Upper lobe of left lung (tissue), 6 donors: ENCODE results near the gene TMEM79. TPM values are rescaled to one million over a fixed set of nuclear protein-coding genes. Genes with fewer than 3 reads are reported as not detected.

Experiments used
- ATAC-seq, 2 donors: fragments of 200-7000 bp; cut with Tn5 transposase; one replicate each; pipeline ENCODE4 v1.9.1; 2022; ENCODE audit warnings: mild to moderate bottlenecking in 2 of 2, moderate library complexity in 2 of 2; ENCODE audit not compliant: low FRiP score in 2 of 2
- DNase-seq, 2 donors: peaks; one replicate each; pipeline ENCODE4 v3.0.0-alpha.2; 2019 to 2020
- H3K27ac ChIP-seq, 4 donors: fragments of 200-600 bp; sonication (generic); one replicate each; pipeline ENCODE4 v1.5.1; 2016 to 2019
- H3K27me3 ChIP-seq, 4 donors: fragments of 200-600 bp; sonication (generic); one replicate each; pipeline ENCODE4 v1.5.1; 2017 to 2019
- H3K36me3 ChIP-seq, 4 donors: fragments of 200-600 bp; sonication (generic); one replicate each; pipeline ENCODE4 v1.5.1; 2016 to 2019
- H3K4me1 ChIP-seq, 4 donors: fragments of 200-600 bp; sonication (generic); one replicate each; pipeline ENCODE4 v1.5.1; 2018 to 2019
- H3K4me3 ChIP-seq, 4 donors: fragments of 200-600 bp; sonication (generic); one replicate each; pipeline ENCODE4 v1.5.1; 2017 to 2019; ENCODE audit warnings: mild to moderate bottlenecking in 2 of 4, moderate library complexity in 1 of 4
- H3K9me3 ChIP-seq, 4 donors: fragments of 200-600 bp; sonication (generic); one replicate each; pipeline ENCODE4 v1.5.1; 2018 to 2019
- CTCF ChIP-seq, 6 experiments: fragments of 450-650 bp in 4 of 6; fragments of 200-600 bp in 2 of 6; sonication (generic) in 2 of 6; IDR thresholded peaks; one replicate each; pipeline ENCODE4 v1.5.1; 2016 to 2019; ENCODE audit warnings: antibody characterized with exemption in 6 of 6
- EP300 ChIP-seq, 4 donors: sonication (generic); formaldehyde crosslinking; IDR thresholded peaks; one replicate each; pipeline ENCODE4 v1.5.1; 2017; ENCODE audit warnings: antibody characterized with exemption in 4 of 4, control low read depth in 2 of 4
- POLR2A ChIP-seq, 4 donors: fragments of 450-650 bp; IDR thresholded peaks; one replicate each; pipeline ENCODE4 v1.5.1; 2016 to 2017; ENCODE audit warnings: antibody characterized with exemption in 4 of 4, mild to moderate bottlenecking in 2 of 4
- POLR2AphosphoS5 ChIP-seq, 2 donors: sonication (generic); formaldehyde crosslinking; IDR thresholded peaks; one replicate each; pipeline ENCODE4 v1.5.1; 2017; ENCODE audit warnings: antibody characterized with exemption in 2 of 2
- WGBS, 2 donors: methylation state at CpG; one replicate each; pipeline ENCODE4 v1.1.5; 2017 to 2018; 5-methylcytosine and 5-hydroxymethylcytosine counted together
- total RNA-seq, 6 donors: library from RNA; depleted of rRNA in 4 of 6; stranded (reverse); fragments of >200 nt in 4 of 6; gene quantifications; one replicate each; pipeline versions ENCODE4 v1.1.0 to v1.2.1, GENCODE V29; 2016 to 2021
- donor health status: DM: no; HTN: no; CAD: no; lungs with moderate emphysema.
- donor health status: DM: no; HTN: yes; CAD: no; lungs with severe emphysema.

Gene TMEM79
- total RNA-seq, 6 donors from 2014 or later = 1.3 to 10.5 (median 3.1) TPM

- Histone ChIP-seq H3K27me3 (no peaks in the 10 kb centered on the region), H3K36me3 (peaks cover 49 to 98% (median 86%) of the 10 kb centered on the region in 4 donors), H3K9me3 (no peaks in the 10 kb centered on the region), H3K4me1 (no peaks in the 10 kb centered on the region), H3K27ac (no peak overlapping the region), H3K4me3 (no peak overlapping the region)
- ATAC-seq (no peak), DNase-seq (no peak)
- TF ChIP-seq EP300 (IDR thresholded peaks at IDR 0.05) (no peak), POLR2AphosphoS5 (IDR thresholded peaks at IDR 0.05) (no peak), POLR2A (IDR thresholded peaks at IDR 0.05) (no peak), CTCF (IDR thresholded peaks at IDR 0.05) (no peak)
- WGBS, 2 donors = 89 to 93% methylated on average over 4 of the region's 4 CpGs
Measured at GRCh38 chr1:156268336-156268735, 15.8 kb upstream of the TMEM79 start.

- peaks cover 45 to 100% (median 84%) of the 10 kb centered on the region in 4 donors for H3K36me3 ChIP-seq
- TF ChIP-seq CTCF (IDR thresholded peaks at IDR 0.05) (no peak), POLR2AphosphoS5 (IDR thresholded peaks at IDR 0.05) (no peak), POLR2A (IDR thresholded peaks at IDR 0.05) (no peak), EP300 (IDR thresholded peaks at IDR 0.05) (no peak)
Measured at GRCh38 chr1:156270314-156270713, 13.8 kb upstream of the TMEM79 start.

GRCh38 chr1:156276532-156276931 lies 7.6 kb upstream of the TMEM79 start:
- no peak for DNase-seq
- H3K4me3 ChIP-seq = no peak overlapping the region
- no peak for ATAC-seq
- TF ChIP-seq POLR2AphosphoS5 (IDR thresholded peaks at IDR 0.05) (no peak), POLR2A (IDR thresholded peaks at IDR 0.05) (no peak), CTCF (IDR thresholded peaks at IDR 0.05) (no peak), EP300 (IDR thresholded peaks at IDR 0.05) (no peak)
- no peaks in the 10 kb centered on the region for H3K27me3 ChIP-seq
- H3K4me1 ChIP-seq = peaks cover 9 to 20% (median 16%) of the 10 kb centered on the region in 4 donors
- peak overlapping the region in 3 of 4 donors; percentile 4 to 47 (median 45) for H3K27ac ChIP-seq
- H3K9me3 ChIP-seq = no peaks in the 10 kb centered on the region
- peaks cover 29 to 77% (median 63%) of the 10 kb centered on the region in 4 donors for H3K36me3 ChIP-seq

More at GRCh38 chr1:156270314-156270713, 13.8 kb upstream of the TMEM79 start:
- no peak overlapping the region for H3K27ac ChIP-seq
- WGBS, 2 donors = 94 to 100% methylated on average over 2 to 3 of the region's 3 CpGs
- H3K27me3 ChIP-seq = no peaks in the 10 kb centered on the region
- H3K4me3 ChIP-seq = no peak overlapping the region
- H3K4me1 ChIP-seq = no peaks in the 10 kb centered on the region
- H3K9me3 ChIP-seq = no peaks in the 10 kb centered on the region
- DNase-seq (no peak), ATAC-seq (no peak)

GRCh38 chr1:156276966-156277381 lies 7.2 kb upstream of the TMEM79 start:
- TF ChIP-seq POLR2A (IDR thresholded peaks at IDR 0.05) (no peak), EP300 (IDR thresholded peaks at IDR 0.05) (no peak), POLR2AphosphoS5 (IDR thresholded peaks at IDR 0.05) (no peak), CTCF (IDR thresholded peaks at IDR 0.05) (no peak)
- DNase-seq (peak in 1 of 2 donors; percentile 48), ATAC-seq (peak in 1 of 2 donors; percentile 34)
- Histone ChIP-seq H3K4me3 (no peak overlapping the region), H3K36me3 (peaks cover 29 to 73% (median 60%) of the 10 kb centered on the region in 4 donors), H3K9me3 (no peaks in the 10 kb centered on the region), H3K4me1 (peaks cover 13 to 24% (median 20%) of the 10 kb centered on the region in 4 donors), H3K27me3 (no peaks in the 10 kb centered on the region), H3K27ac (peak overlapping the region in 3 of 4 donors; percentile 4 to 47 (median 45))
- 59 to 65% methylated on average over 6 of the region's 6 CpGs for WGBS, 2 donors

- Histone ChIP-seq H3K27ac (no peak overlapping the region), H3K9me3 (no peaks in the 10 kb centered on the region), H3K4me1 (peaks cover 23 to 40% (median 34%) of the 10 kb centered on the region in 4 donors), H3K27me3 (no peaks in the 10 kb centered on the region), H3K4me3 (no peak overlapping the region), H3K36me3 (peaks cover 15 to 44% (median 36%) of the 10 kb centered on the region in 4 donors)
- DNase-seq (no peak), ATAC-seq (no peak)
- no peak for TF ChIP-seq POLR2AphosphoS5 (IDR thresholded peaks at IDR 0.05)
- TF ChIP-seq CTCF (IDR thresholded peaks at IDR 0.05) = no peak
- no peak for TF ChIP-seq POLR2A (IDR thresholded peaks at IDR 0.05)
- TF ChIP-seq EP300 (IDR thresholded peaks at IDR 0.05) = no peak
- 93 to 95% methylated on average over 3 of the region's 3 CpGs for WGBS, 2 donors
Measured at GRCh38 chr1:156279837-156280236, 4.3 kb upstream of the TMEM79 start.
